ENCODE measurements around the gene SPSB4. TPM values are rescaled to one million over a fixed set of nuclear protein-coding genes. Genes with fewer than 3 reads are reported as not detected.

SPSB4 gene
- total and polyA plus RNA-seq, 2 of the 13 experiments (the other 11 are each of a cell fraction or from before 2014, with no cell fraction given), result not detected

GRCh38 chr3:141082064-141082463 is 30.9 kb downstream of the SPSB4 start:
- ATAC-seq (no peak; the same call in 1 of the 3 replicates), FAIRE-seq (no peak), DNase-seq (ENCODE audit: low spot score) (no peak)
- H3K4me2 ChIP-seq (ENCODE audit: low read depth, low read length), result no peak overlapping the region
- H3K9me3 ChIP-seq (ENCODE audit: low read length), result no peaks in the 10 kb centered on the region
- H3K36me3 ChIP-seq (replicated peaks in 1 of 2; ENCODE audit: control insufficient read depth in 1 of 2, insufficient read depth in 2 of 2, low read length in 2 of 2), result no peaks in the 10 kb centered on the region
- H2AFZ ChIP-seq (ENCODE audit: low read length), result no peak overlapping the region
- H4K20me1 ChIP-seq (ENCODE audit: insufficient read depth, low read length), result no peaks in the 10 kb centered on the region
- H3K27me3 ChIP-seq (ENCODE audit: control insufficient read depth in 1 of 2, insufficient read depth in 2 of 2, low read length in 2 of 2), result peaks cover 0 to 27% of the 10 kb centered on the region in 2 experiments; a peak in 3 of 5 replicates
- ChIA-PET POLR2A (no interaction called here), CTCF (ENCODE audit: low intra/inter-chr PET ratio, low total read pairs) (no interaction called here)
- no peak overlapping the region for H3K4me3 ChIP-seq (replicated peaks in 1 of 3; ENCODE audit: insufficient read depth in 1 of 3, low read depth in 2 of 3, low read length in 3 of 3)
- in situ Hi-C loops (cut with HindIII; ENCODE audit: extremely low pct_ligation_motif_present, low pct_unique_long_range_greater_than_20kb) (no loop called here), intact Hi-C loops (cut with micrococcal nuclease; ENCODE audit: unreplicated experiment) (no loop called here)
- no peak overlapping the region for H3K9ac ChIP-seq (ENCODE audit: insufficient read depth, low read depth, low read length)
- BruUV-seq (replicated peaks), result no TSS peak
- H3K4me1 ChIP-seq (ENCODE audit: insufficient read depth, low read length), result peaks cover 10% of the 10 kb centered on the region
- WGBS (ENCODE audit: low lambda C conversion rate), result 0% methylated on average over 1 of the region's 5 CpGs
- H3K27ac ChIP-seq (ENCODE audit: extremely low read length, insufficient read depth, low read length), result no peak overlapping the region
- no peaks in the 10 kb centered on the region for H3K79me2 ChIP-seq (ENCODE audit: insufficient read depth, low read length)
- TF ChIP-seq SMAD1 (CRISPR knock-in tag; IDR thresholded peaks at IDR 0.05; ENCODE audit: borderline replicate concordance, low read depth), result no peak
- TF ChIP-seq ZNF614 (CRISPR knock-in tag; IDR thresholded peaks at IDR 0.05; ENCODE audit: borderline replicate concordance), result no peak
- TF ChIP-seq ZSCAN20 (CRISPR knock-in tag; IDR thresholded peaks at IDR 0.05; ENCODE audit: borderline replicate concordance), result no peak
- TF ChIP-seq PHF21A (CRISPR knock-in tag; IDR thresholded peaks at IDR 0.05), result no peak
- TF ChIP-seq ZNF773 (CRISPR knock-in tag; IDR thresholded peaks at IDR 0.05; ENCODE audit: borderline replicate concordance), result no peak
- TF ChIP-seq, protein P1, sequence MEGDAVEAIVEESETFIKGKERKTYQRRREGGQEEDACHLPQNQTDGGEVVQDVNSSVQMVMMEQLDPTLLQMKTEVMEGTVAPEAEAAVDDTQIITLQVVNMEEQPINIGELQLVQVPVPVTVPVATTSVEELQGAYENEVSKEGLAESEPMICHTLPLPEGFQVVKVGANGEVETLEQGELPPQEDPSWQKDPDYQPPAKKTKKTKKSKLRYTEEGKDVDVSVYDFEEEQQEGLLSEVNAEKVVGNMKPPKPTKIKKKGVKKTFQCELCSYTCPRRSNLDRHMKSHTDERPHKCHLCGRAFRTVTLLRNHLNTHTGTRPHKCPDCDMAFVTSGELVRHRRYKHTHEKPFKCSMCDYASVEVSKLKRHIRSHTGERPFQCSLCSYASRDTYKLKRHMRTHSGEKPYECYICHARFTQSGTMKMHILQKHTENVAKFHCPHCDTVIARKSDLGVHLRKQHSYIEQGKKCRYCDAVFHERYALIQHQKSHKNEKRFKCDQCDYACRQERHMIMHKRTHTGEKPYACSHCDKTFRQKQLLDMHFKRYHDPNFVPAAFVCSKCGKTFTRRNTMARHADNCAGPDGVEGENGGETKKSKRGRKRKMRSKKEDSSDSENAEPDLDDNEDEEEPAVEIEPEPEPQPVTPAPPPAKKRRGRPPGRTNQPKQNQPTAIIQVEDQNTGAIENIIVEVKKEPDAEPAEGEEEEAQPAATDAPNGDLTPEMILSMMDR (CRISPR knock-in tag; IDR thresholded peaks at IDR 0.05), result no peak
- no peak for TF ChIP-seq WIZ (CRISPR knock-in tag; IDR thresholded peaks at IDR 0.05)
- TF ChIP-seq TCF12 (IDR thresholded peaks at IDR 0.05), result no peak
- TF ChIP-seq TCF12 (CRISPR knock-in tag; IDR thresholded peaks at IDR 0.05), result no peak
- TF ChIP-seq ZNF713 (CRISPR knock-in tag; IDR thresholded peaks at IDR 0.05), result no peak
- TF ChIP-seq IRX3 (CRISPR knock-in tag; IDR thresholded peaks at IDR 0.05; ENCODE audit: borderline replicate concordance, low read depth), result no peak
- no peak for TF ChIP-seq KDM6A (CRISPR knock-in tag; IDR thresholded peaks at IDR 0.05; ENCODE audit: low read depth)
- TF ChIP-seq AGO1 (IDR thresholded peaks at IDR 0.05; ENCODE audit: low read depth, low read length, poor library complexity, severe bottlenecking), result no peak
- TF ChIP-seq ZNF333 (CRISPR knock-in tag; IDR thresholded peaks at IDR 0.05; ENCODE audit: borderline replicate concordance), result no peak
- no peak for TF ChIP-seq ELF3 (CRISPR knock-in tag; IDR thresholded peaks at IDR 0.05)
